GM11168 (cell line): Measurements from ENCODE around the gene CSMD2.

ENCODE experiments used
- in situ Hi-C: fragments of 300-500 bp; cut with MboI; formaldehyde crosslinking; loops from one replicate; pipeline ENCODE4 v1.12.0; 2022; ENCODE audit warnings: low sequenced_read_pairs; ENCODE audit not compliant: unreplicated experiment

The CSMD2 gene

GRCh38 chr1:33500547-33500946 lies 664.5 kb downstream of the CSMD2 start:
- in situ Hi-C loops, result no loop called here

- in situ Hi-C loops, result no loop called here
Measured at GRCh38 chr1:33497410-33497809, 667.6 kb downstream of the CSMD2 start.

- in situ Hi-C loops, result no loop called here
Measured at GRCh38 chr1:33494929-33495328, 670.1 kb downstream of the CSMD2 start.

GRCh38 chr1:33488624-33489023 lies 676.4 kb downstream of the CSMD2 start:
- in situ Hi-C loops, result no loop called here

GRCh38 chr1:33482412-33482811 lies 682.6 kb downstream of the CSMD2 start:
- in situ Hi-C loops, result no loop called here

GRCh38 chr1:33477451-33477850 lies 687.6 kb downstream of the CSMD2 start:
- in situ Hi-C loops, result no loop called here

GRCh38 chr1:33473900-33474299 lies 691.1 kb downstream of the CSMD2 start:
- in situ Hi-C loops, result loop anchor here (25.0 kb wide), 1 partner anchor 187 kb away; no protein-coding TSS in a partner anchor

- in situ Hi-C loops, result loop anchor here (25.0 kb wide), 1 partner anchor 185 kb away; no protein-coding TSS in a partner anchor
Measured at GRCh38 chr1:33472269-33472980, 692.6 kb downstream of the CSMD2 start, which contains the start of gene ZSCAN20. ZSCAN20 (plus strand) TSS chr1:33472645; CDS start chr1:33479289, 6,644 bp downstream.

GRCh38 chr1:33471416-33471815 lies 693.6 kb downstream of the CSMD2 start:
- in situ Hi-C loops, result loop anchor here (25.0 kb wide), 1 partner anchor 184 kb away; no protein-coding TSS in a partner anchor

GRCh38 chr1:33470495-33471012 lies 694.5 kb downstream of the CSMD2 start:
- in situ Hi-C loops, result loop anchor here (25.0 kb wide), 1 partner anchor 183 kb away; no protein-coding TSS in a partner anchor

- in situ Hi-C loops, result loop anchor here (25.0 kb wide), 1 partner anchor 182 kb away; no protein-coding TSS in a partner anchor
Measured at GRCh38 chr1:33469691-33470090, 695.3 kb downstream of the CSMD2 start.

- in situ Hi-C loops, result loop anchor here (25.0 kb wide), 1 partner anchor 182 kb away; no protein-coding TSS in a partner anchor
Measured at GRCh38 chr1:33468967-33469366, 696.1 kb downstream of the CSMD2 start.

- in situ Hi-C loops, result loop anchor here (25.0 kb wide), 1 partner anchor 181 kb away; no protein-coding TSS in a partner anchor
Measured at GRCh38 chr1:33468531-33468930, 696.5 kb downstream of the CSMD2 start.

GRCh38 chr1:33468011-33468410 lies 697.0 kb downstream of the CSMD2 start:
- in situ Hi-C loops, result loop anchor here (25.0 kb wide), 1 partner anchor 181 kb away; no protein-coding TSS in a partner anchor

- in situ Hi-C loops, result loop anchor here (25.0 kb wide), 1 partner anchor 179 kb away; no protein-coding TSS in a partner anchor
Measured at GRCh38 chr1:33466159-33466558, 698.9 kb downstream of the CSMD2 start.

GRCh38 chr1:33465316-33465715 lies 699.7 kb downstream of the CSMD2 start:
- in situ Hi-C loops, result loop anchor here (25.0 kb wide), 1 partner anchor 178 kb away; no protein-coding TSS in a partner anchor

GRCh38 chr1:33464552-33464951 lies 700.5 kb downstream of the CSMD2 start:
- in situ Hi-C loops, result loop anchor here (25.0 kb wide), 1 partner anchor 177 kb away; no protein-coding TSS in a partner anchor
